Epithelial cell of proximal tubule (primary cell): ENCODE measurements around the gene USP21. TPM values are rescaled to one million over a fixed set of nuclear protein-coding genes. Genes with fewer than 3 reads are reported as not detected.
A peak's percentile ranks its signal among the peaks of the same experiment; 100 is the strongest.

ENCODE experiments used
- DNase-seq: peaks from one replicate; pipeline ENCODE4 v3.0.0-alpha.2; 2011; ENCODE audit warnings: low read depth
- H3K4me3 ChIP-seq: 2 replicates; pipeline ENCODE4 v1.5.1; 2011; ENCODE audit warnings: low read depth, mild to moderate bottlenecking, low read length
- CTCF ChIP-seq: conservative IDR thresholded peaks from 2 replicates; pipeline ENCODE4 v1.5.1; 2012; ENCODE audit warnings: low read depth, mild to moderate bottlenecking, low read length
- total RNA-seq: library from RNA; depleted of rRNA; stranded (reverse); fragments of >200 nt; gene quantifications from 2 replicates; pipeline ENCODE4 v1.2.3, GENCODE V29; 2015

Gene USP21
- total RNA-seq, 1 donor from 2014 or later, result 20.6 TPM

- TF ChIP-seq CTCF, result no peak
- DNase-seq, result no peak
- H3K4me3 ChIP-seq, result no peak overlapping the region
Measured at GRCh38 chr1:161171696-161172095, 12.4 kb downstream of the USP21 start.

- no peak for DNase-seq
- no peak for TF ChIP-seq CTCF
Measured at GRCh38 chr1:161172349-161172748, 13.0 kb downstream of the USP21 start.

GRCh38 chr1:161172776-161173376 is 13.6 kb downstream of the USP21 start:
- TF ChIP-seq CTCF, result no peak
- DNase-seq, result no peak
- no peak overlapping the region for H3K4me3 ChIP-seq

More at GRCh38 chr1:161172349-161172748, 13.0 kb downstream of the USP21 start:
- H3K4me3 ChIP-seq, result no peak overlapping the region

GRCh38 chr1:161173711-161174110 is 14.4 kb downstream of the USP21 start:
- no peak for DNase-seq
- no peak overlapping the region for H3K4me3 ChIP-seq
- TF ChIP-seq CTCF, result no peak

- no peak overlapping the region for H3K4me3 ChIP-seq
- DNase-seq, result no peak
- no peak for TF ChIP-seq CTCF
Measured at GRCh38 chr1:161174911-161175310, 15.6 kb downstream of the USP21 start.

GRCh38 chr1:161175771-161176453 is 16.6 kb downstream of the USP21 start:
- DNase-seq, result no peak

More at GRCh38 chr1:161175771-161176453, 16.6 kb downstream of the USP21 start:
- no peak for TF ChIP-seq CTCF
- peak overlapping the region; percentile 73 for H3K4me3 ChIP-seq
